NOMO-1 (cell line): Measurements from ENCODE around the gene EVA1C.
"Not testable (repeated sequence)": the region's sequence is repeated elsewhere in the genome, so short reads cannot be mapped to it uniquely, and the experiment has no call there.

Experiments
- DNase-seq, 2 experiments: peaks; one replicate each; lab custom pipeline; 2025; ENCODE audit not compliant: unreplicated experiment in 2 of 2; lab: John Stamatoyannopoulos, UW

The EVA1C gene

DNA sequence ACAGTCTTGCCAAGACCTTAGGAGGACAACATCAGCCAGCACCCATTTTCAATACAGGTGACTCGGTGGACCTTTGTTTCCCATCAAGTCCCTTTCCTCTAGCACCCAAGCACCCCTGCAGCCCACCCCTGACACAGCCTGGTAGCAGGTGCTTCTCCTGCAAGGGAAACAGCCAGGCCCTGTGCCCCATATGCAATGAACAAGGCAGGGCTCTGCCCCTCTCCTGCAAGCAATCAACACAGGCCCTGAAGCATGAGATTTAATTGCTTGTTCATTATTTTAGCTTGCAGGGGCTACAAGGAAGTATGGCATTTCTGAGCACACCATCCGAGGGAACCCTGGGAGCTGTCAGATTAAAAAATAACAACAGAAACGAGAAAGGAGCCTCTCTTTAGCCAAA, 137.4 kb downstream of the EVA1C start:
- no peak for DNase-seq

DNA sequence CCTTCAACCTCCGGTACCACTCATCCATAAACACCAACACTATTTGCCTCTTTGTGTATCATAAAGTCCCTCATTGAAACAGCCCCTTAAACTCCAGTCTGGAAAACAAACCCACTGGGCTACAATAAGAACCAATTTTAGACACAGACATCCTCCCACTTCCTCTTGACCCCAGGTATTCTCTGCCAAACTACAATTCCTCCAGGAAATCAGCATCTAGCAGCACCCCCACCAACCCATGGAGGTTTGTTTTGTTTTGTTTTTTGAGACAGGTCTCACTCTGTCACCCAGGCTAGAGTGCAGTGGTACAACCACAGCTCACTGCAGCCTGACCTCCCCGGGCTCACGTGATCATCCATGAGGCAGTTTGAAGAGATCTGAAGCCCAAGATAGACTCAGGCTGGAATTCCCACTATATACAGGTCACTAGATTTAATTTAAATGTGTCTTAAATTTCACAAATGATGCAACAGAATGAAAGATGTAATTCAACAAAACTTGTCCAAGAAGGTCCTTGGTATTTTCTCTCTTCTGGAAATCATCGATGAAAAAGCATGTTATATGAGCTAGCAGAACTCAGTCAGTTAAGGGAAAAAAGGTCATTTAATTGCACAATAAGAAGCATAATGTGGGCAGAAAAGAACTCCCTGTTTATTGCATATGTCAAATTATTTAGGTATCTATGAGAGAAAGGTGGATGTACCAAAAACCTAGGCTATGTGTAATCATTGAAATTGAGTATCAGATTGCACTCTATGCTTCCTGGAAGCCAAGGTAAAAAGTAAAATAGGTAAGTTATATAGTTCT, 142.5 kb downstream of the EVA1C start:
- DNase-seq: no peak

DNA sequence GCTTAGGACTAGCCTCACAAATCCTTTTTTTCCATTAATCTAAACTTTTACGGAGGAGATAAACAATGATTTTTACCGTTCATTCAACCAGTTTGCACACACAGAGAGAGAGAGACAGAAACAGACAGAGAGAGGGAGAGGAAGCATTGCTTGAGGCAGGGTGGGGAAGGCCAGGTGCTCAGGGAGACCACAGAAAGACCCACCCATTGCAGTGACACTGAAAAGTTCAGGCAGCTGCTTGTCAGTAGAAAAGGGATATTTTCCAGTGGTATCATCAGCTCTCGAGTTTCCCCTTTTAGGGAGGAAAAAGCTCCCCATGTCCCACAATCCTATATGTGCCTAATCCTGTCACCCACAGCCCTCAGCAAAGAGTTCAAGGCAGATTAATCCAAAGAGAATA, 145.6 kb downstream of the EVA1C start:
- no peak for DNase-seq

DNA sequence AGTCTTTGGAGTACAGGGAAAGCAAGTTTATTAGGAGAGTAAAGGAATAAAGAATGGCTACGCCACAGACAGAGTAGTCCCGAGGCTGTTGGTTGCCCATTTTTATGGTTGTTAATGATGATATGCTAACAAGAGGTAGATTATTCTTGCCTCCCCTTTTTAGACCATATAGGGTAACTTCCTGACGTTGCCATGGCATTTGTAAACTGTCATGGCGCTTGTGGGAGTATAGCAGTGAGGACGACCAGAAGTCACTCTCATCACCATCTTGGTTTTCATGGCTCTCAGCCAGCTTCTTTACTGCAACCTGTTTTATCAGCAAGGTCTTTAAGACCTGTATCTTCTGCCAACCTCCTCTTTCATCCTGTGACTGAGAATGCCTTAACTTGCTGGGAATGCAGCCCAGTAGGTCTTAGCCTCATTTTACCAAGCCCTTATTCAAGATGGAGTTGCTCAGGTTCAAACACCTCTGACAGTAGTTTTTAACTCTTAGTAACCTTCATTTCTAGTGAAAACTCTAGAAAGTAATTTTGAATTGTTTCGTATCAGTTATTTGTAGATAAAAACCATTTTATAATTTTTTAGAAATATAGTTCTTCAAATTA, 146.6 kb downstream of the EVA1C start:
- DNase-seq: no peak

DNA sequence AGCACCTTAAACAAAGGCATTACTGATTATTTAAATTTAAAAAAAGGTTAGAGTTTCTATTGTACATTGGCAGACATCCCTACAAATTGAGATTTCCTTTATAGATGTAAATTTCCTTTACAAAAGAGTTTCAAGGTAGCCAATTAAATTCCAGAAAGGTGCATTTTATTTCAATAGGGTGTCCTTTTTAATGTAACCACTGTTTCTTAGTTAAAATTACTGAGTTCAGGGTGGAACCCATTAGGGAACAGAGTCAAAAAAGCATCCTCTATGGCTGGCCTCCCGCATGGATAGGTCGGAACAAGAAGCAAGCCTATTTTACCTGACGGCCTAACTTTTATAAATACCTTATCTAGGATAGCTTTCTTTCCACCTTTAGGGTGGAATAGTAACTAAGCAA, 148.4 kb downstream of the EVA1C start:
- no peak for DNase-seq

DNA sequence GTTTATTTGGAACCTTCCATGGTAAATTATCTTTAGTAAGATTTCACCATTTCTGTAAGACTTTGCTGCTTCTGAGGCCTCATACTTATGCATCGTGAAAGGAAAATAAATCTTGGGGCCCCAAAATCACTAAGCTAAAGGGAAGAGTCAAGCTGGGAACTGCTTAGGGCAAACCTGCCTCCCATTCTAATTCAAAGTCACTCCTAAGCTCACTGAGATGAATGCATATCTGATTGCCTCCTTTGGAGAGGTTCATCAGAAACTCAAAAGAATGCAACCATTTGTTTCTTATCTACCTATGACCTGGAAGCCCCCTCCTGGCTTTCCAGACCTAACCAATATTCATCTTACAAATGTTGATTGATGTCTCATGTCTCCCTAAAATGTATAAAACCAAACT, 149.0 kb downstream of the EVA1C start:
- not testable (repeated sequence) for DNase-seq

DNA sequence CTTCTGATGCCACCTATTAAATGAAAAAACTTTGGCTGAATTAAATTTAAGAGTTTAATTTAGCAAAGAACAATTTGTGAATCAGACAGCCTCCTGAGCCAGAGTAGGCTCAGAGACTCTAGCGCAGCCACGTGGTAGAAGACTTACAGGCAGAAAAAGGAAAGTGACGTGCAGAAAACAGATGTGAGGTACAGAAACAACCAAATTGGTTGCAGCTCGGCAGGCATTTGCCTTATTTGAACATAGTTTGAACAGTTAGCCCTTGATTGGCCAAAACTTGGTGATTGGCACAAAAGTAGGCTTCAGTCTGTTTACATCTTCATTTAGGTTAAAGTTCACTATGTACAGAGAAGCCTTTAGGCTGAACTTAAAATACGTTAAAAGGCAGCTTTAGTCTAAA, 149.9 kb downstream of the EVA1C start:
- DNase-seq: no peak

DNA sequence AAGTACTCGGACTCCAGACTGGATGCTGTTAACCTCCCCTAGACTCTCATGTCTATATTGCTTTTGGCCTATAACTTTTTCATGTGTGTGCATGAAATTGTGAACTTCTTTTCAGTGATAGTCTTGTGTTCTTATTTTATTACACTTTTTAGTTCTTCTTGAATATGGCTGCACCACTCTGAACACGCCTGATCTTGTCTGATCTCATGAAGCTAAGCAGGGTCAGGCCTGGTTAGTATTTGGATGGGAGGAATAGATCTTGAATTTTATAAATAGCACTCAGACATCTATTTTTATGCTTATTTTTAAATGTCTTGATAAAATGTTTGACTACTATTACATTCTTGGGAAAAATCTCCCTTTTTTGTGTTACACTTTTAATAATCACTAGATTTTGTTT, 150.4 kb downstream of the EVA1C start:
- DNase-seq: no peak
